Measurements from ENCODE around the gene ROBO1.

DNA sequence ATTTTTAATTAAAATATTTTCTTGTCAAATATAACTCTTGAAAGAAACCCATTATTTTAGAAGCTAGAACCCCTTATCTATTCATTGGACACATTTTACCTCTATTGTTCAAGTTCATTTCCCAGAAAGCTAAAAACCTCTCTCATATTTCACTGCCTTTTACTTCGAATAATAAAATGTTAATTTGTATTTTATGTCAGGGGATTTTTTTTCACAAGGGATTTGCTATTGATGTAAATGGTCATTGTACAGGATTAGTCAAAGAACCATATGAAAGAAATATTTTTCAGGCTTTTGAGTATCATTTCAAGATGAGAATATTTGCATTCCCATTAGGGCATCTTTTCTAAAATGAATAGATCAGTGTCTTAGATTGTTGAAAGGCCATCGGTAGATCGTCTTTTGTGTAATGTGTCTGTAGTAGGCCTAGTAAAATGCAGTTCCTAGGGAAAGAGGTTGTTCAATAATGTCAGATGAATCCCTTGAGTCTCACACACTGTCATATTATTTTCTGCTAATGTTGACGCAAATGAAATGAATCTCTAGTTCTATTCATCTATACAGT lies 114.5 kb downstream of the ROBO1 start:
- TF ChIP-seq, protein P1, sequence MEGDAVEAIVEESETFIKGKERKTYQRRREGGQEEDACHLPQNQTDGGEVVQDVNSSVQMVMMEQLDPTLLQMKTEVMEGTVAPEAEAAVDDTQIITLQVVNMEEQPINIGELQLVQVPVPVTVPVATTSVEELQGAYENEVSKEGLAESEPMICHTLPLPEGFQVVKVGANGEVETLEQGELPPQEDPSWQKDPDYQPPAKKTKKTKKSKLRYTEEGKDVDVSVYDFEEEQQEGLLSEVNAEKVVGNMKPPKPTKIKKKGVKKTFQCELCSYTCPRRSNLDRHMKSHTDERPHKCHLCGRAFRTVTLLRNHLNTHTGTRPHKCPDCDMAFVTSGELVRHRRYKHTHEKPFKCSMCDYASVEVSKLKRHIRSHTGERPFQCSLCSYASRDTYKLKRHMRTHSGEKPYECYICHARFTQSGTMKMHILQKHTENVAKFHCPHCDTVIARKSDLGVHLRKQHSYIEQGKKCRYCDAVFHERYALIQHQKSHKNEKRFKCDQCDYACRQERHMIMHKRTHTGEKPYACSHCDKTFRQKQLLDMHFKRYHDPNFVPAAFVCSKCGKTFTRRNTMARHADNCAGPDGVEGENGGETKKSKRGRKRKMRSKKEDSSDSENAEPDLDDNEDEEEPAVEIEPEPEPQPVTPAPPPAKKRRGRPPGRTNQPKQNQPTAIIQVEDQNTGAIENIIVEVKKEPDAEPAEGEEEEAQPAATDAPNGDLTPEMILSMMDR (IDR thresholded peaks at IDR 0.05): no peak
- no peak for TF ChIP-seq POLR2A (IDR thresholded peaks at IDR 0.05)
